HG03135 (cell line): Measurements from ENCODE around the gene CAPZA1.

ENCODE experiments used
- ATAC-seq: cut with Tn5 transposase; IDR thresholded peaks from one replicate; pipeline ENCODE4 v1.9.1; 2021; ENCODE audit warnings: mild to moderate bottlenecking, moderate library complexity; ENCODE audit not compliant: unreplicated experiment

CAPZA1 gene

GRCh38 chr1:112713466-112714312 is 94.1 kb downstream of the CAPZA1 start:
- ATAC-seq: no peak

GRCh38 chr1:112714313-112715263 is 95.0 kb downstream of the CAPZA1 start:
- ATAC-seq: peak; percentile 3

- ATAC-seq: peak; percentile 77
These were observed 95.8 kb downstream of the CAPZA1 start, which contains the start of gene PPM1J for GRCh38 chr1:112715264-112716053. TSS of gene PPM1J (minus strand) at chr1:112715332. CDS start at chr1:112715301, 31 bp downstream.

GRCh38 chr1:112716133-112716720 is 96.6 kb downstream of the CAPZA1 start:
- no peak for ATAC-seq

- no peak for ATAC-seq
These were observed 97.7 kb downstream of the CAPZA1 start for GRCh38 chr1:112717263-112717873.

- no peak for ATAC-seq
These were observed 99.2 kb downstream of the CAPZA1 start for GRCh38 chr1:112718691-112719418.

GRCh38 chr1:112719706-112720105 is 100.1 kb downstream of the CAPZA1 start:
- no peak for ATAC-seq

- ATAC-seq: no peak
These were observed 101.2 kb downstream of the CAPZA1 start for GRCh38 chr1:112720800-112721199.
